Endothelial cell of umbilical vein (primary cell): ENCODE data around the gene CACNA2D1. TPM values are rescaled to one million over a fixed set of nuclear protein-coding genes. Genes with fewer than 3 reads are reported as not detected.

Source experiments
- BruUV-seq: library from RNA; stranded (reverse); fragments of 400-500 nt; replicated peaks from 2 replicates; lab custom pipeline; 2021; lab: Mats Ljungman, UMichigan
- CTCF ChIA-PET: fragments of 300-600, 350-600 bp; sonication (Branson Sonifier 250); formaldehyde crosslinking; loops from one replicate; lab custom pipeline; 2021; ENCODE audit warnings: antibody characterized with exemption, inconsistent platforms; lab: Charles Lee
- POLR2A ChIA-PET: fragments of 300-600, 350-600 bp; sonication (Branson Sonifier 250); formaldehyde crosslinking; loops from one replicate; lab custom pipeline; 2021; ENCODE audit warnings: antibody characterized with exemption, inconsistent platforms; lab: Charles Lee
- DNase-seq: peaks from one replicate; pipeline ENCODE4 v3.0.0-alpha.2; 2011; ENCODE audit warnings: low read depth, low spot score
- FAIRE-seq: peaks from 2 replicates; lab custom pipeline; 2011; peaks lifted over from hg19 to GRCh38; lab: Jason Lieb, UNC
- H2AFZ ChIP-seq: 2 replicates; pipeline ENCODE4 v1.6.0; 2012; ENCODE audit warnings: low read depth, low read length, control low read depth, inconsistent platforms
- H3K27ac ChIP-seq: 2 replicates; pipeline ENCODE4 v1.5.1; 2011; ENCODE audit warnings: low read depth, mild to moderate bottlenecking, control low read depth, low read length, moderate library complexity; ENCODE audit not compliant: insufficient read depth
- H3K27me3 ChIP-seq, 2 experiments: 2 replicates each; pipeline versions ENCODE4 v1.6.0 to v1.6.1; 2011; ENCODE audit warnings: low read length in 2 of 2, mixed read lengths in 1 of 2; ENCODE audit not compliant: control insufficient read depth in 2 of 2, insufficient read depth in 2 of 2
- H3K36me3 ChIP-seq, 2 experiments: 2 replicates in 1 of 2; 3 replicates in 1 of 2; pipeline ENCODE4 v1.5.1; 2011; ENCODE audit warnings: low read length in 2 of 2, mild to moderate bottlenecking in 1 of 2, moderate library complexity in 1 of 2; ENCODE audit not compliant: control insufficient read depth in 2 of 2, insufficient read depth in 2 of 2; ENCODE audit errors: extremely low read depth in 1 of 2
- H3K4me1 ChIP-seq: 3 replicates; pipeline ENCODE4 v1.5.1; 2011; ENCODE audit warnings: mild to moderate bottlenecking, low read length; ENCODE audit not compliant: control insufficient read depth, insufficient read depth; ENCODE audit errors: extremely low read depth
- H3K4me2 ChIP-seq: 2 replicates; pipeline ENCODE4 v1.6.1; 2011; ENCODE audit warnings: low read length, control low read depth, mixed read lengths; ENCODE audit not compliant: insufficient read depth
- H3K4me3 ChIP-seq, 3 experiments: fragments of 200-600 bp in 1 of 3; sonication (generic), shearing (Covaris generic) in 1 of 3; replicated peaks in 1 of 3; 2 replicates each; pipeline ENCODE4 v1.5.1; 2011 to 2016; ENCODE audit warnings: control low read depth in 3 of 3, low read length in 3 of 3, mild to moderate bottlenecking in 2 of 3, inconsistent platforms in 1 of 3, low read depth in 1 of 3, moderate library complexity in 1 of 3; ENCODE audit not compliant: insufficient read depth in 1 of 3
- H3K79me2 ChIP-seq: 2 replicates; pipeline ENCODE4 v1.6.0; 2012; ENCODE audit warnings: low read length, inconsistent platforms; ENCODE audit not compliant: control insufficient read depth, insufficient read depth
- H3K9ac ChIP-seq: replicated peaks from 2 replicates; pipeline ENCODE3; 2011; ENCODE audit warnings: low read length, control low read depth; ENCODE audit not compliant: insufficient read depth; ENCODE audit errors: extremely low read depth
- H3K9me1 ChIP-seq: replicated peaks from 3 replicates; pipeline ENCODE4 v1.6.0; 2011; ENCODE audit warnings: mild to moderate bottlenecking, low read length; ENCODE audit not compliant: control insufficient read depth, insufficient read depth; ENCODE audit errors: extremely low read depth
- H3K9me3 ChIP-seq: replicated peaks from 2 replicates; pipeline ENCODE4 v1.5.1; 2012; ENCODE audit warnings: low read length, inconsistent platforms; ENCODE audit not compliant: control insufficient read depth, insufficient read depth
- H4K20me1 ChIP-seq: replicated peaks from 2 replicates; pipeline ENCODE3; 2011; ENCODE audit warnings: mild to moderate bottlenecking, low read length; ENCODE audit not compliant: control insufficient read depth, insufficient read depth; ENCODE audit errors: extremely low read depth
- EZH2 ChIP-seq: IDR thresholded peaks from 2 replicates; pipeline ENCODE4 v1.6.1; 2012; ENCODE audit warnings: borderline replicate concordance, low read depth, mild to moderate bottlenecking, moderate library complexity, low read length, inconsistent platforms; ENCODE audit not compliant: severe bottlenecking
- FOS ChIP-seq: IDR thresholded peaks from 2 replicates; pipeline ENCODE4 v1.6.1; 2011; ENCODE audit warnings: mild to moderate bottlenecking, low read length, moderate library complexity, borderline replicate concordance; ENCODE audit not compliant: insufficient read depth
- GATA2 ChIP-seq: IDR thresholded peaks from 2 replicates; pipeline ENCODE4 v1.7.0; 2011; ENCODE audit warnings: low read depth, mild to moderate bottlenecking, moderate library complexity, mixed read lengths, low read length; ENCODE audit not compliant: insufficient read length, insufficient read depth
- JUN ChIP-seq: IDR thresholded peaks from 2 replicates; pipeline ENCODE4 v1.6.1; 2011; ENCODE audit warnings: borderline replicate concordance, low read depth; ENCODE audit not compliant: insufficient read length, insufficient read depth
- MAX ChIP-seq: IDR thresholded peaks from 2 replicates; pipeline ENCODE4 v1.6.1; 2011; ENCODE audit not compliant: insufficient read depth, insufficient read length
- MYC ChIP-seq: IDR thresholded peaks from one replicate; pipeline ENCODE4 v1.6.1; 2011; ENCODE audit warnings: mild to moderate bottlenecking, low read depth, low read length
- POLR2A ChIP-seq: IDR thresholded peaks from 2 replicates; pipeline ENCODE4 v1.6.1; 2012; ENCODE audit warnings: low read depth, mild to moderate bottlenecking, control low read depth, low read length
- POLR2AphosphoS5 ChIP-seq: IDR thresholded peaks from 2 replicates; pipeline ENCODE4 v1.6.1; 2012; ENCODE audit warnings: low read depth, mild to moderate bottlenecking, control low read depth, low read length, moderate library complexity; ENCODE audit not compliant: insufficient read depth
- dilution Hi-C: fragments of 300-500 bp; cut with MboI; formaldehyde crosslinking; loops from one replicate; pipeline ENCODE4 v1.15.0; 2019; ENCODE audit warnings: low sequenced_read_pairs; ENCODE audit not compliant: extremely low pct_ligation_motif_present
- intact Hi-C: fragments of 100-400 bp; cut with micrococcal nuclease; formaldehyde crosslinking; loops from one replicate; pipeline ENCODE4 v1.10.0; 2022
- polyA plus RNA-seq, 4 experiments: library from polyadenylated mRNA; depleted of rRNA in 3 of 4; stranded (reverse) in 3 of 4; unstranded in 1 of 4; fragments of >200 nt; gene quantifications; 2 replicates each; pipeline versions ENCODE4 v1.2.1 to v1.2.3, GENCODE V29; 2011 to 2012; ENCODE audit warnings: missing spikeins in 1 of 4
- total RNA-seq: library from RNA; stranded (reverse); gene quantifications from 2 replicates; pipeline ENCODE4 v1.2.3, GENCODE V29; 2021
- TF ChIP-seq, protein P1 (sequence below), 2 donors: IDR thresholded peaks; 1 replicate in 1 of 2; 2 replicates in 1 of 2; pipeline ENCODE4 v1.5.1; 2011; ENCODE audit warnings: low read length in 2 of 2, mild to moderate bottlenecking in 2 of 2, moderate library complexity in 2 of 2, control low read depth in 1 of 2, inconsistent platforms in 1 of 2, low read depth in 1 of 2; ENCODE audit not compliant: insufficient read depth in 1 of 2; ENCODE audit errors: extremely low read depth in 1 of 2

Gene CACNA2D1
- total and polyA plus RNA-seq, 2 donors (not counting 3 experiments of a cell fraction or from before 2014, with no cell fraction given): 4.1 to 38.6 TPM

DNA sequence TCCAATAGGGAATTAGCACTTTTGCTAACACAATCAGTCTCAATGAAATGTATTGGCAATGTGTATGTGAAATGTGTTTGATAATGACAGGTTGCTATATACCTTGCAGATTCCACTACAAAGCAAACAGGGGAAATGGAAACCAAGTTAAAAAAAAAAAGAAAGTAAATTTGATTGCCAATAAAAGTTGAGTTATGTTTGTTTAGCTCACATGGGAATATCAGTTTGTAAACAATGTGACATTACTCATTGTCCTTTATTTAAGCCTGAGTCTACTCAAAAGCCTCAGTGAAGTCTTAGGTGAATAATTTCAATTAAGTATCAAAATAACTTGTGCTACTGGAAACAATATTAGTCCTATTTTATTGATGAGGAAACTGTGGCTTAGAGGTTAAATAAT is 285.2 kb downstream of the CACNA2D1 start:
- no TSS peak for BruUV-seq
- Histone ChIP-seq H3K9me1 (no peaks in the 10 kb centered on the region), H2AFZ (no peak overlapping the region), H3K9me3 (no peaks in the 10 kb centered on the region), H3K4me2 (no peak overlapping the region), H3K4me1 (no peaks in the 10 kb centered on the region), H3K27ac (no peak overlapping the region), H3K27me3 (no peaks in the 10 kb centered on the region), H3K4me3 (no peak overlapping the region), H3K79me2 (no peaks in the 10 kb centered on the region), H3K36me3 (no peaks in the 10 kb centered on the region), H4K20me1 (no peaks in the 10 kb centered on the region), H3K9ac (no peak overlapping the region)
- POLR2A ChIA-PET: no interaction called here
- TF ChIP-seq POLR2A: no peak
- TF ChIP-seq GATA2: no peak
- TF ChIP-seq MYC: no peak
- TF ChIP-seq FOS: no peak
- TF ChIP-seq, protein P1, sequence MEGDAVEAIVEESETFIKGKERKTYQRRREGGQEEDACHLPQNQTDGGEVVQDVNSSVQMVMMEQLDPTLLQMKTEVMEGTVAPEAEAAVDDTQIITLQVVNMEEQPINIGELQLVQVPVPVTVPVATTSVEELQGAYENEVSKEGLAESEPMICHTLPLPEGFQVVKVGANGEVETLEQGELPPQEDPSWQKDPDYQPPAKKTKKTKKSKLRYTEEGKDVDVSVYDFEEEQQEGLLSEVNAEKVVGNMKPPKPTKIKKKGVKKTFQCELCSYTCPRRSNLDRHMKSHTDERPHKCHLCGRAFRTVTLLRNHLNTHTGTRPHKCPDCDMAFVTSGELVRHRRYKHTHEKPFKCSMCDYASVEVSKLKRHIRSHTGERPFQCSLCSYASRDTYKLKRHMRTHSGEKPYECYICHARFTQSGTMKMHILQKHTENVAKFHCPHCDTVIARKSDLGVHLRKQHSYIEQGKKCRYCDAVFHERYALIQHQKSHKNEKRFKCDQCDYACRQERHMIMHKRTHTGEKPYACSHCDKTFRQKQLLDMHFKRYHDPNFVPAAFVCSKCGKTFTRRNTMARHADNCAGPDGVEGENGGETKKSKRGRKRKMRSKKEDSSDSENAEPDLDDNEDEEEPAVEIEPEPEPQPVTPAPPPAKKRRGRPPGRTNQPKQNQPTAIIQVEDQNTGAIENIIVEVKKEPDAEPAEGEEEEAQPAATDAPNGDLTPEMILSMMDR (IDR thresholded peaks at IDR 0.05; ENCODE audit: extremely low read depth in 1 of 2, insufficient read depth in 1 of 2, low read depth in 1 of 2, low read length in 2 of 2): no peak
- intact Hi-C loops: no loop called here
- FAIRE-seq: no peak
- CTCF ChIA-PET: interaction anchor here (4.2 kb wide), 1 partner anchor 8 kb away, joined by 15 read pairs; no protein-coding TSS in a partner anchor
- dilution Hi-C loops: no loop called here
- no peak for DNase-seq

- Histone ChIP-seq H3K9ac (no peak overlapping the region), H3K9me1 (no peaks in the 10 kb centered on the region), H3K4me3 (no peak overlapping the region), H3K9me3 (no peaks in the 10 kb centered on the region), H3K4me1 (no peaks in the 10 kb centered on the region), H3K27me3 (no peaks in the 10 kb centered on the region), H2AFZ (no peak overlapping the region), H3K27ac (no peak overlapping the region), H3K4me2 (no peak overlapping the region), H3K36me3 (no peaks in the 10 kb centered on the region), H4K20me1 (no peaks in the 10 kb centered on the region), H3K79me2 (no peaks in the 10 kb centered on the region)
- TF ChIP-seq FOS: no peak
- no peak for TF ChIP-seq MYC
- no peak for TF ChIP-seq POLR2A
- no peak for TF ChIP-seq POLR2AphosphoS5
- no peak for TF ChIP-seq JUN
- TF ChIP-seq EZH2: no peak
- TF ChIP-seq, protein P1 (IDR thresholded peaks at IDR 0.05; ENCODE audit: extremely low read depth in 1 of 2, insufficient read depth in 1 of 2, low read depth in 1 of 2, low read length in 2 of 2): no peak
- no peak for TF ChIP-seq GATA2
- no peak for TF ChIP-seq MAX
- DNase-seq (no peak), FAIRE-seq (no peak)
- POLR2A ChIA-PET: no interaction called here
- CTCF ChIA-PET: interaction anchor here (0.7 to 1.3 kb wide), 2 partner anchors 13 to 14 kb away, joined by 3 to 4 read pairs; no protein-coding TSS in a partner anchor
- no TSS peak for BruUV-seq
- intact Hi-C loops: no loop called here
- dilution Hi-C loops: no loop called here
Measured at GRCh38 chr7:82156893-82157292, 286.7 kb downstream of the CACNA2D1 start.
